Erythroblast (primary cell): Measurements from ENCODE around the gene WDFY2.

ENCODE experiments used
- GATA1 ChIP-seq: IDR thresholded peaks from 2 replicates; pipeline ENCODE4 v1.6.1; 2011; ENCODE audit warnings: low read depth, mild to moderate bottlenecking, control low read depth, low read length, moderate library complexity
- POLR2A ChIP-seq: IDR thresholded peaks from 2 replicates; pipeline ENCODE4 v1.6.1; 2011; ENCODE audit warnings: mild to moderate bottlenecking, low read length

GRCh38 chr13:51729866-51730553 lies 145.7 kb downstream of the WDFY2 start:
- no peak for TF ChIP-seq POLR2A
- no peak for TF ChIP-seq GATA1
